DOHH2 (cell line): ENCODE measurements around the gene TUBE1.

Experiments
- H3F3A ChIP-seq: fragments of 200-600 bp; sonication (generic), shearing (Covaris generic); 2 replicates; pipeline ENCODE4 v1.6.0; 2016; ENCODE audit warnings: antibody characterized with exemption, mild to moderate bottlenecking; ENCODE audit not compliant: control insufficient read depth, insufficient read depth
- H3K27ac ChIP-seq: fragments of 200-600 bp; sonication (generic); 2 replicates; pipeline ENCODE4 v1.5.1; 2014; ENCODE audit warnings: low read depth, mild to moderate bottlenecking, low read length, moderate library complexity
- H3K27me3 ChIP-seq: fragments of 200-600 bp; sonication (generic); 2 replicates; pipeline ENCODE4 v1.6.1; 2014; ENCODE audit warnings: mild to moderate bottlenecking, low read length, mixed read lengths; ENCODE audit not compliant: control insufficient read depth
- H3K36me3 ChIP-seq: fragments of 200-600 bp; sonication (generic); 2 replicates; pipeline ENCODE4 v1.6.1; 2014; ENCODE audit warnings: mild to moderate bottlenecking, low read length, moderate library complexity, mixed read lengths; ENCODE audit not compliant: control insufficient read depth
- H3K4me1 ChIP-seq: fragments of 200-600 bp; sonication (generic); 2 replicates; pipeline ENCODE4 v1.6.1; 2014; ENCODE audit warnings: mild to moderate bottlenecking, low read length, mixed read lengths; ENCODE audit not compliant: control insufficient read depth
- H3K4me2 ChIP-seq: fragments of 200-600 bp; sonication (generic); 2 replicates; pipeline ENCODE4 v1.6.0; 2014; ENCODE audit warnings: mild to moderate bottlenecking, low read length, moderate library complexity
- H3K4me3 ChIP-seq: fragments of 200-600 bp; sonication (generic); 2 replicates; pipeline ENCODE4 v1.5.1; 2014; ENCODE audit warnings: mild to moderate bottlenecking, low read length, mixed read lengths
- H3K79me2 ChIP-seq: fragments of 200-600 bp; sonication (generic); 2 replicates; pipeline ENCODE4 v1.6.1; 2014; ENCODE audit warnings: mild to moderate bottlenecking, low read length, mixed read lengths; ENCODE audit not compliant: control insufficient read depth
- H3K9me2 ChIP-seq: fragments of 200-600 bp; sonication (generic); replicated peaks from 2 replicates; pipeline ENCODE4 v1.6.1; 2014; ENCODE audit warnings: mild to moderate bottlenecking, low read length, mixed read lengths; ENCODE audit not compliant: control insufficient read depth
- H3K9me3 ChIP-seq: fragments of 200-600 bp; sonication (generic); 2 replicates; pipeline ENCODE4 v1.6.1; 2014; ENCODE audit warnings: antibody characterized with exemption, low read length, mixed read lengths; ENCODE audit not compliant: control insufficient read depth, insufficient read depth
- H4K20me1 ChIP-seq: fragments of 200-600 bp; sonication (generic); 2 replicates; pipeline ENCODE4 v1.6.0; 2014; ENCODE audit warnings: low read depth, mild to moderate bottlenecking, antibody characterized with exemption, low read length, moderate library complexity; ENCODE audit not compliant: control insufficient read depth, insufficient read depth
- EZH2phosphoT487 ChIP-seq: fragments of 200-600 bp; sonication (generic); IDR thresholded peaks from 2 replicates; pipeline ENCODE4 v1.6.1; 2017; ENCODE audit warnings: borderline replicate concordance, mild to moderate bottlenecking, antibody characterized with exemption, low read length, moderate library complexity, mixed read lengths
- TF ChIP-seq, protein P1 (sequence below): fragments of 200-600 bp; sonication (generic); IDR thresholded peaks from one replicate; pipeline ENCODE4 v1.5.1; 2014; ENCODE audit warnings: antibody characterized with exemption, mild to moderate bottlenecking, low read depth, low read length; ENCODE audit not compliant: poor library complexity, severe bottlenecking

Gene TUBE1

GRCh38 chr6:112027942-112028674 lies 59.2 kb downstream of the TUBE1 start:
- H3F3A ChIP-seq = no peaks in the 10 kb centered on the region
- no peaks in the 10 kb centered on the region for H3K9me2 ChIP-seq
- TF ChIP-seq, protein P1, sequence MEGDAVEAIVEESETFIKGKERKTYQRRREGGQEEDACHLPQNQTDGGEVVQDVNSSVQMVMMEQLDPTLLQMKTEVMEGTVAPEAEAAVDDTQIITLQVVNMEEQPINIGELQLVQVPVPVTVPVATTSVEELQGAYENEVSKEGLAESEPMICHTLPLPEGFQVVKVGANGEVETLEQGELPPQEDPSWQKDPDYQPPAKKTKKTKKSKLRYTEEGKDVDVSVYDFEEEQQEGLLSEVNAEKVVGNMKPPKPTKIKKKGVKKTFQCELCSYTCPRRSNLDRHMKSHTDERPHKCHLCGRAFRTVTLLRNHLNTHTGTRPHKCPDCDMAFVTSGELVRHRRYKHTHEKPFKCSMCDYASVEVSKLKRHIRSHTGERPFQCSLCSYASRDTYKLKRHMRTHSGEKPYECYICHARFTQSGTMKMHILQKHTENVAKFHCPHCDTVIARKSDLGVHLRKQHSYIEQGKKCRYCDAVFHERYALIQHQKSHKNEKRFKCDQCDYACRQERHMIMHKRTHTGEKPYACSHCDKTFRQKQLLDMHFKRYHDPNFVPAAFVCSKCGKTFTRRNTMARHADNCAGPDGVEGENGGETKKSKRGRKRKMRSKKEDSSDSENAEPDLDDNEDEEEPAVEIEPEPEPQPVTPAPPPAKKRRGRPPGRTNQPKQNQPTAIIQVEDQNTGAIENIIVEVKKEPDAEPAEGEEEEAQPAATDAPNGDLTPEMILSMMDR = no peak
- no peak for TF ChIP-seq EZH2phosphoT487
- no peaks in the 10 kb centered on the region for H3K36me3 ChIP-seq
- no peaks in the 10 kb centered on the region for H3K9me3 ChIP-seq
- no peak overlapping the region; the same call in 1 of the 2 replicates for H3K4me2 ChIP-seq
- peaks cover 4% of the 10 kb centered on the region; the same call in 1 of the 2 replicates for H3K27me3 ChIP-seq
- no peaks in the 10 kb centered on the region for H3K79me2 ChIP-seq
- H3K4me1 ChIP-seq = peaks cover 9% of the 10 kb centered on the region
- no peak overlapping the region for H3K4me3 ChIP-seq
- no peak overlapping the region for H3K27ac ChIP-seq
- no peaks in the 10 kb centered on the region for H4K20me1 ChIP-seq

DNA sequence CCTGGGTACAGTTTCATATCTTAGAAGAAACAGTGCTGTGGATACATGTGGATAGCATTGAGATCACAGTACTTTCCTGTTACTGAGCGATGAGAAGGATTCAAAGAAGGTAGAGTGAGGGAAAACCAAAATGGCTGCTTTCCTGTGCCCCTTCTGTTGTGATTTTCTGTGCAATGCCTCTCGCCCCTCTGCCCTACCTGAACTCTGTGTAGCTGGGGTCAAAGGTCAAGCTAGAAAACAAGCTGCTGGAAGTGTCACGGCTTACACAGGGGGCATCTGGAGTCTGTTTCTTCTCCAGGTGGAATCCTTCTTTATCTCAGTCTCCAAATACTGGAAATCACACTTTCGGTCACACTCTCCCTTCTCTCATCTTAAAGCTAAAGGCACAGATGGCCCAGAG lies 60.3 kb downstream of the TUBE1 start:
- H3K36me3 ChIP-seq = no peaks in the 10 kb centered on the region
- H3K4me2 ChIP-seq = no peak overlapping the region
- H4K20me1 ChIP-seq = no peaks in the 10 kb centered on the region
- H3K9me2 ChIP-seq = no peaks in the 10 kb centered on the region
- H3K4me1 ChIP-seq = peaks cover 9% of the 10 kb centered on the region
- no peaks in the 10 kb centered on the region for H3K79me2 ChIP-seq
- no peaks in the 10 kb centered on the region for H3K9me3 ChIP-seq
- TF ChIP-seq, protein P1 = no peak
- no peak for TF ChIP-seq EZH2phosphoT487
- no peak overlapping the region for H3K4me3 ChIP-seq
- no peaks in the 10 kb centered on the region for H3F3A ChIP-seq
- H3K27ac ChIP-seq = no peak overlapping the region
- peaks cover 6% of the 10 kb centered on the region; the same call in 1 of the 2 replicates for H3K27me3 ChIP-seq

GRCh38 chr6:112024464-112024863 lies 62.8 kb downstream of the TUBE1 start:
- Histone ChIP-seq H3K79me2 (no peaks in the 10 kb centered on the region), H3K27me3 (peaks cover 21% of the 10 kb centered on the region), H3K27ac (no peak overlapping the region), H4K20me1 (no peaks in the 10 kb centered on the region), H3K4me2 (no peak overlapping the region), H3F3A (no peaks in the 10 kb centered on the region), H3K4me1 (peaks cover 9% of the 10 kb centered on the region), H3K9me3 (no peaks in the 10 kb centered on the region), H3K9me2 (no peaks in the 10 kb centered on the region), H3K4me3 (no peak overlapping the region), H3K36me3 (no peaks in the 10 kb centered on the region)
- TF ChIP-seq, protein P1 = no peak
- TF ChIP-seq EZH2phosphoT487 = no peak
